ENCODE results near the gene OGT. TPM values are rescaled to one million over a fixed set of nuclear protein-coding genes. Genes with fewer than 3 reads are reported as not detected.
A peak's percentile ranks its signal among the peaks of the same experiment; 100 is the strongest.
"Not testable (repeated sequence)": the region's sequence is repeated elsewhere in the genome, so short reads cannot be mapped to it uniquely, and the experiment has no call there.

Gene OGT
- polyA plus RNA-seq (2013, experiment 1 of 2; ENCODE audit: insufficient read length): 78.6 TPM
- polyA plus RNA-seq (2013, experiment 2 of 2; ENCODE audit: insufficient read length): 73.4 TPM

DNA sequence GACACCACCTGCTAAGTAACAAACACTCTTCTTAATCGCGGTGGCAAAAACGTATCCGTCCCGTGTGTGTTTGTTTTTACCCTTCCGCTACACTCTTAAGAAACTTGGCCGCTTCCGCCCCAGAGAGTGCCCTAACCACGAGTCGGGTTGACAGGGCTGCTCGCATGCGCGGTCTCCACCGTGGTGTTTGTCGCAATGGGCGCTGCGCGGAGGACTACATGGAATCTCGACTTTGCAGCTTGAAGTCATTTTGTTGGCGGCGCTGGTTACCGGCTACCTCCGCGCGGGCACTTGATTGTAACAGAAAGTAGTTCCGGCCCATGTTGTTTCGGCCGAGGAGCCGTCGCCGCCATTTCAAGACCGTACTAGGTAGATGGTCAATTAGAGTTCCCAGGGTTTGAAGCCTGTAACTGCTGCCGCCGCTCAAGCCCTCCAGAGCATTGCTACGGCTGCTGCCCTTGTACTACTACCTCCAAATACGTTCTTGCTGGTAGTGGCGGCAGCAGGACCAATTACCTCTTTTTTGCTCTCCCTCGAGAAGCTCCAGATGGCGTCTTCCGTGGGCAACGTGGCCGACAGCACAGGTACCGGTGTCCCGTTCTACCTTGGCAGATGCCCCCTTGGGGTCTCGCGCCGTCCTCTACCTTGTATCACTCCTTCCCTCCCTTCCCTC is at the start of gene OGT:
Gene OGT, plus strand, starts transcription at position 352 of the 673 bp plus-strand sequence. Its CDS starts 196 bp downstream, at position 548.
- DNase-seq: peak; percentile 98

DNA sequence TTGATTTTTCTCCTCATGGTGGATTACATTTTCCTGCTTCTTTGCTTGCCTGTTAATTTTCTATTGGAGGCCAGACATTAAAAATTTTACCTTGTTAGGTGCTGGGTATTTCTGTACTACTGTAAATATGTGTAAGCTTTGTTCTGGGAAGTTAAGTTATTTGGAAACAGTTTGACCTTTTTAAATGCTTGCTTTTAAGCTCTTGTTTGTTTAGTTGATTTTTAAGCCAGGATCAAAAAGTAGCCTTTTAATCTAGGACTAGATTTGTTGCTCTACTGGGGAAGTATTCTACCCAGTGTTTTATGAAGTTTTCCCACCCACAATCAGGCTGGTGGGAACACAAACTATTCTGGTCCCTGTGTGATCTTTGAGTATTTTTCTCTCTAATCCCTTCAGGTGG is 45.1 kb upstream of the OGT start:
- no peak for DNase-seq

DNA sequence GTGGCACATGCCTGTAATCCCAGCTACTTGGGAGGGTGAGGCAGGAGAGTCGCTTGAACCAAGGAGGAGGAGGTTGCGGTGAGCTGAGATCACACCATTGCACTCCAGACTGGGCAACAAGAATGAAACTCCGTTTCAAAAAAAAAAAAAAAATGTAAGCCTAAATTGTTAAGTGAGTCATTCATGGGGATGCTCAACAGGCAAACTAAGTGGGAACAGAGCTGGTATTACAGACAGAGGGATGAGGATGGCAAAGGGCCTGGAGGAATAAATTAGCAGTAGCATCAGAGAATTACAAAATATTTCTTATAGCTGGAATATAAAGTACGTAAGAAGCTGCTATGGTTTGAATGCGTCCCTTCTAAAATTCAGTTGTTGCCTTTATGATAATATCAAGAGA is 43.4 kb upstream of the OGT start:
- peak; percentile 19 for DNase-seq

DNA sequence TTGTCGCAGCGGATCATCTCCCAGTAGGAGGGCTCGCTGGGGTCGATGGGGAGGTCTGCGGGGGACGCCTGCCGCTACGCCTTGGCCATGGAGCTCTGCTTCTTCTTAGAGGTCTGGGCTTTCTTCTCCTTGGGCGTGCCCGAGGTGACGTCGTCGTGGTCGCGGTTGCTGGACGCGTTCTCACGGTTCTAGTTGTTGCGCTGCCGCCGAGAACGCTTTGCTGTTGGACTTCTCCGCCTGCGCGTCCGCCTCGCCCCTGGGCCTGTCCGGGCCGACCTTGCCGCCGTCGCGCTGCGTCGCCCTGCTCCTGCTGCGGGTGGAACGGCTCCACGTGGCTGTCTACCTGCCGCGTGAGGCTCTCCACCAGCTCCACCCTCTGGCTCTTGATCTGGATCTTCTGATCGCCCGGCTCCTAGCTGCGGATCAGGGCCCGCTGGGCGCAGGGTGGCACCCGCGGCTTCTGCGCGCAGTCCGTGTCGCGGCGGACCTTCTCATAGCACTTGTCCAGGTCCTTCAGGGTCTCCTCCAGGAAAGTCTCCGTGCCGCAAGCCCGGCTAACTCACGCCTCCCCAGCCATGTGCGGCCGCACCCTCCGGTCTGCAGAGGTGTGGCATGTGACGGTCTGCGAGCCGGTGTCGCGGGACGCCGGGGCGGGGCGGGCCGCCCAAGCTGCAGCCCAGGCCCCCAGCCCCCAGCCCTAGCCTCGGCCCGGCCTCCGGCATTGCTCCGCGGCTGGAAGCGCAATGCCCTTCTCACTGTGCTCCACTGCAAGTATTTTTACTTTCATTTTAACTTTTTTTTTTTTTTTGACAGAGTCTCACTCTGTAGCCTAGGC is 40.5 kb upstream of the OGT start:
- peak; percentile 23 for DNase-seq

DNA sequence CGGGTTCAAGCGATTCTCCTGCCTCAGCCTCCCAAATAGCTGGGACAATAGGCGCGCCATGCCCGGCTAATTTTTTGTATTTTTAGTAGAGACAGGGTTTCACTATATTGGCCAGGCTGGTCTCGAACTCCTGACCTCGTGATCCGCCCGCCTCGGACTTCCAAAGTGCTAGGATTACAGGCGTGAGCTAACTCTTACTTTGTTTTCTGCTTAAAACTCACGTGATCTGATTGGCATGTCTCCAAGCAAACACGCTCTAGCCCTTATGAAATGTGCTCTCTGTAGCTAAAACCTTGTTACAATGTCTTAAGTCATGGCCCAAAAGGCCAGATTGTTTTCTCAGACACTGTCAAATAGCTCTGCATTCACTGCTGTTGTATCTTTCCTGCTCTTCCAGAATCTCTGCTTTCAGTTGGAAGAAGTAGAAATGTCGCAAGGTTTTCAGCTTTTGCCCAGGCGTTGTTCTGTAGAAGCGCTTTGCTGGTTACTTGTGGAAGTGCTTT is 39.7 kb upstream of the OGT start:
- no peak for DNase-seq

DNA sequence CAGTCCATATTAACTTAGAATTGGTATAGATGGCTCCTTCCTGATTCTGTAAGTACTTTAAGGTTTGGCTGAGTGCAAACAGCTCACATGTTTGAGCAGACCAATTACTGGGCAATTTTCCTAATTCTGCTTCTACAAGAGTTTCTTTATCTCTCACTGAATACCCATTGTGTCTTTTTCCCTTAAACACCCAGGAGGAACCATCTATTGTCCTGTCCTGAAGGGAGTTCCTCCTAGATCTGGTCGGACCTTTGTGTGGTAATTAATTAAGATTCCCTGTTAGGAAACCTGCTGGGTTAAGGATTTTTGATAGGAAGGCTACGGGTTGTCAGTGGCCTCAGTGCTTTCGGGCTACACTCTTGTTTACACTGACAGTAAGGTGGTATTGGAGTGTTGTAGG is 36.9 kb upstream of the OGT start:
- not testable (repeated sequence) for DNase-seq

DNA sequence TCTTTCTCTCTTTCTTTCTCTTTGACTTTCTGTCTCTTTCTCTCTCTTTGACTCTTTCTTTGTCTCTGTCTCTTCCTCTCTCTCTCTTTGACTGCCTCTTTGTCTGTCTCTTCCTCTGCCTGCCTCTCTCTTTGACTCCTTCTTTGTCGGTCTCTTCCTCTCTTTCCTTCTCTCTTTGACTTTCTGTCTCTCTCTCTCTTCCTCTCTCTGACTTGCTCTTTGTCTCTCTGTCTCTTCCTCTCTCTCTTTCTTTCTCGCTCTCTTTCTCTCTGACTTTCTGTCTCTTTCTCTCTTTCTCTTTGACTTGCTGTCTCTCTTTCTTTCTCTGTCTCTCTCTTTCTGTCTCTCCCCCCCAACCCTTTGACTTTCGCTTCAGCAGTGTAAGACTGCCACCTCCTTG is 36.4 kb upstream of the OGT start:
- no peak for DNase-seq

DNA sequence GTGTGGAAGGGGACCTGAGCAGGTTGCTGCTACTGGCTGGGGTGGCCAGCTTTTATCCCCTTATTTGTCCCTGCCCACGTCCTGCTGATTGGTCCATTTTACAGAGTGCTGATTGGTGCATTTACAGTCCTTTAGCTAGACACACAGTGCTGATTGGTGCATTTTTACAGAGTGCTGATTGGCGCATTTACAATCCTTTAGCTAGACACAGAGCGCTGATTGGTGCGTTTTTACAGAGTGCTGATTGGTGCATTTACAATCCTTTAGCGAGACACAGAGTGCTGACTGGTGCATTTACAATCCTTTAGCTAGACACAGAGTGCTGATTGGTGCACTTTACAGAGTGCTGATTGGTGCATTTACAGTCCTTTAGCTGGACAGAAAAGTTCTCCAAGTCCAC is 30.8 kb upstream of the OGT start:
- not testable (repeated sequence) for DNase-seq

DNA sequence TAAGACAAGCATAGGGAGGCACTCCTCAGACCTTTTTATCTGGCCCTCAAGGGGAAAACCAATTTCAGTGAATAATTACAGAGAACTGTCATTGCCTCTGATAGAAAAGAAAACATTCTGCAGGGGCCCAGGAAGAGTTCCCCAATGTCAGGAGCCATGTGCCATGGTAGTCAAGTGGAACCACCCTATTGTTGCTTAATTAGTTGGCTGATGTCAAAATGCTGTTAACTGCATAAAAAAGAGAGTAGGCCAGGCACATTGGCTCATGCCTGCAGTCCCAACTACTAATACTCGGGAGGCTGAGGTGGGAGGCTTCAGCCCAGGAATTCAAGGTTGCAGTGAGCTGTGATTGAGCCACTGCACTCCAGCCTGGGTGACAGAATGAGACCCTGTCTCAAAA is 28.6 kb upstream of the OGT start:
- DNase-seq: no peak

DNA sequence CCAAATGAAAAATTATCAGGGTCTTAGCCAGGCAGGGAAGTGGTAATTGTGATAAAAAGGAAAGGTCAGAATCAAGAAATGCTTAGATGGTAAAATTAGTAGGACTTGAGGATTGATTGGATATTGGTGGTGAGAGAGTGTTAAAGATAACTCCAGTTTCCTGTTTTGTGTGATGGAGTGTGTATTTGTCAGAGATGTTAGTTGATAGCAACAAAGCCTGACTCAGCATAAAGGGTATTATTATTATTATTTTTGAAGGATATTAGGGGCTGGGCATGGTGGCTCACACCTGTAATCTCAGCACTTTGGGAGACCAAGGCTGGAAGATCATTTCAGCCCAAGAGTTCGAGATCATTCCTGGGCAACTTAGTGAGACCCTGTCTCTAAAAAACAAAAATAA is 23.6 kb upstream of the OGT start:
- DNase-seq: no peak

DNA sequence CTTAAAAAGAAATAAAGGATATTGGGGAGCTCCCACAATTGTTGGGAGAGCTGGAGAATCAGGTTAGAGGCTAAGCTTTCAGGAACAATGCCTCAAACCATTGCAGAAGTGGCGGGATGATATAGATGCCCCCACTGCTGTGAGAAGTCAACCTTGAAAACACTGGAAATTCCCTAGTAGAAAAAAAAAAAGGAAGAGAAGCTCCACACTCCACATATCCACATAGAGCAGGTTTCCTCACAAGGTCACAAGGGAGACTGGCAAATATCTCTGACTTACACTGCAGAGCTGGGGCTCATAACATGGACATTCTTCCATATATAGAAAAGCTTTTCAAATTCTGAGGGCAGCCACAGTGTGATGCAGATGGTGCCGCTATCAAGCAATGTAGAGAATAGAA is 22.7 kb upstream of the OGT start:
- DNase-seq: no peak

DNA sequence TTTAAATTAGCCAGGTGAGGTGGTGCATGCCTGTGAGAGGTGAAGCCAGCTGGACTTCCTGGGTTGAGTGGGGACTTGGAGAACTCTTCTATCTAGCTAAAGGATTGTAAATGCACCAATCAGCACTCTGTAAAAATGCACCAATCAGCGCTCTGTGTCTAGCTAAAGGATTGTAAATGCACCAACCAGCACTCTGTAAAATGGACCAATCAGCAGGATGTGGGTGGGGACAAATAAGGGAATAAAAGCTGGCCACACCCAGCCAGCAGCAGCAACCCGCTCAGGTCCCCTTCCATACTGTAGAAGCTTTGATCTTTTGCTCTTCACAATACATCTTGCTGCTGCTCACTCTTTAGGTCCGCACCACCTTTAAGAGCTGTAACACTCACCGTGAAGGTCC is 19.2 kb upstream of the OGT start:
- not testable (repeated sequence) for DNase-seq

DNA sequence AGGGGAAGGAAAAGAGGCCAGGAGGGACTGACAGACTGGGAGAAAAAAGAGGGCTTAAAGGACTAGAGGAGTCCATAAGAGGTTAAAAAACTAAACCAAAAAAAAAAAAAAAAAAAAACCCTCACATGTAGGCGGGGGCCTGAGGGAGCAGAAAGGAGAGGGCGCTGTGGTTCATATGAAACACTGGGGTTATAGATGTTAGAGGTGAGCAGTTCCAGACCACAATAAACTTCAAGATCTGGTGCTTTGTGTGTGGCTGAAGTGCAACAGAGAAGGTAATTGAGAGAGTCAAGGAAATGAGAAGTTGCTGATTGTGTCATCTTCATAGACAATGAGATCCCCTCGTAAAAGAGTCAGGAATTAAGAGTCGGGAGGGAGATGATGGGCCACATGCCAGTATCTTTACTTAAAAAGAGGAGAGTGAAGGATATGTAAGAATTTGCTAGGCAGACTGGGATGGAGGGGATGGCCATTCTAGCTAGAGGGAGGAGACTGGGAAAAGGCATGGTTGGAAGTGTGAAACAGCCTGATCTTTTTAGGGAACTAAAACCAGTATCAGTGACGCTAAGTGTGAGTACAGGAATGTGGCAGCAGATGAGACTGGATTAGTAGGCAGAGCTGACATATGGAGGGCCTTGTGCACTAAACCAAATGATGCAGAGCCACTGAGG is 18.4 kb upstream of the OGT start:
- no peak for DNase-seq

DNA sequence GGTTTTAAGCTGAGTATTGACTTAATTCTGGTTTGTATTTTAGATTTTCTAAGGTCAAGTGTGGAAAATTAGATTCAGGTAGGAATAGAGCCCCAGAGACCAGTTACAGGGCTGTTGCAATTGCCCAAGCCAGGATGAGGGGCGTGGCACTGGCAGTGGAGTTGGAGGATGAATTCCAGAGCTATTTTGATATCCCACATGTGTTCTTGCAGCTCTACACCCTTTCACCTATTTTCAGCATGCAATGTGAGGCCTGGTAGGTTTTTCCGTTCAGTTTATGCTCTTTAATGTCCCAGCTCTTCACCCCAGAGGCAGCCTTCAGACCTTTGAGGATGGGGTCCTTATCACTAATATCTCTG is 17.9 kb upstream of the OGT start:
- peak; percentile 2 for DNase-seq

DNA sequence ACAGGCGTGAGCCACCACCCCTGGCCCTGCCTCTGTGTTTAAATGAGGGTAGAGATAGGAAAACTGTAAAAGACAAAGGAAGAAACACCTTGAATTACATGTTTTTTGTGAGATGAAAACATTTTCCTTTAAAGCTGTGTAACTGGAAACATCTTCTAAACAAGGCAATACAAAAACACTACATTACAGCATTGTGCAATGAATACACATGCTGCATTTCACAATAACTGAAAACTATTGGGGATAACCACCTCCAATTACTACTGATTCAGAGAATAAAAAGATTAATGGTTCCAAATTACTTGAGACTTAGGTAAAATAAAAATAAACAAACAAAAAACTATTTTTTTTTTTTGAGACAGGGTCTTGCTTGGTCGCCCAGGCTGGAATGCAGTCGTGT is 7.6 kb upstream of the OGT start:
- DNase-seq: no peak

DNA sequence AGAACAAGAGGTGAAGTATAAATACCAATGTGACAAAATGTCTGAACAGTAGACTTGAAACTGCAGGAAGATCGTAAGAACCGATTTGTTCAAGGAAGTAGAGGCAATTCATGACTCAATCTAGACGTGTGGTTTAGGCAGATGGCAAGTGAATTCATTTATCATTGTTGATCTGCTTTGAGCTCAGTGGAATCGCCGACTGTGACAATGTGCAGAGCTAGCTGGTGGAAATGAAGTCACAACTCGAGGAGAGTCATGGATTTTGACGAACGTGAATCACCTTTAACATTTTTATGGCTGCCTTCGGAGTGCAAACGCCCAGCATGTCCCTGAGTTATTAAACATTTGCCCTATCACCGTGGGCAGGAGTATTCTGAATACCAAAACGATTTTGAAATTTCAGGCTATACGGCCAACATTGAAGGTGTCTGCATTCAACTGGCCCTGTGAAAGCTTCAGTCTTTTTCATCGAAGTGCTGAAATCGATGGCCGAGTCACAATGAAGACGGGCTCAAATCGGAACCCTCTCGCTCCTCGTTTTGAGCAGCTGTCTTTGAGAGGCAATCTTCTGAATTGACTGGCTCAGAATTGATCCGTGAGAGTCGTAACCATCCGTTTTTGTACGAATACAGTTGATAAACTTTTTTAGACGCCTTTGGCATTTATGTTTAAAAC is 689 bp upstream of the OGT start:
- DNase-seq: peak; percentile 56

DNA sequence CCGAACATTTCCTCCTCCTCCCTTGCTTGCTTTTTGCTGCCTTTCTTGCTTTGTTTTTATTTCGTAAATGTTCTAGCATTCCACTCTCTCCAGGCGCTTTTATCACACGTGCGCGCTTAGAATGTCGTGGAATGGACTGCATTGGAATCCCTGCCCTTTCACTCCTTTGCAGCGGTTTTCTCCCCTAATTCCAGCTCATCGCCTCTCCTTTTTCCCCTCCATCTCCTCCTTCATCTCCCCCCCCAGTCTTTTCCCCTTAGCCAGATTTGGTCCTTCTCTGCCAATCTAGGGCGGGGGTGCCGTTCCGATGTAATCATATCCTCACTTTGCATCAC is 579 bp downstream of the OGT start:
- no peak for DNase-seq

DNA sequence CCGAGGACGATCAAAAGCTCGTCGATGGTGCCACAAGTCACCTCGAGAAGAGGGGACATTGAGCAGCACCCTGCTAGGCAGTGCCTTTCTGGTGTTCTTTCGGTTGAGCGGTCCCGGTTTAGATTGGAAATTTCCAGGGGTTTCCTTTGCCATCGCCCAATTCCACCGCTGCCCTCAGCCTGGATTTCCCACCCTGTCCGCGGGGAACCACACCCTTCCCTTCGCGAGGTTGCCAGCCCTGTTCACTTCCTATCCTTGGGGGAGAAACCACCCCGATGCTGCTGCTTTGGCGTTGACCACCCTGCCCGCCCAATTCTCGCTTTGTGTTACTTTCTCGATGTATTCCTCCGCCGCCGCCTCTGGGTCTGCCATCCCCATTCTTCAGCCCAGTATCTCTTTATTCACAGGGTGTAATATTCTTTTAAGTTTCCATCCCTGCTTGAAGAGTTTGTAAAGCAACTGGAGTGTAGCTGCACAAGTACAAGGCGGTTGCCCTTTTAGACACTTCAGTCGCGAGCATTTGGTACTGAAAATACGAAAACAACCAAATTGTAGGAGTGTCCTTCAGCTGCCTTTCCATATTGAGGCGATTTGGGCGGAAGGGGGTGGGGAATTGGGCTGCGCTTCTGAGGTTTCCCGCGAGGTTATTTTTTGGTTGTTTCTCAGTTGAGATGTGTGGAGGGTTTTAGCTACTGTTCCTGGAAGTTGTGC is 1.1 kb downstream of the OGT start:
- DNase-seq: peak; percentile 56

DNA sequence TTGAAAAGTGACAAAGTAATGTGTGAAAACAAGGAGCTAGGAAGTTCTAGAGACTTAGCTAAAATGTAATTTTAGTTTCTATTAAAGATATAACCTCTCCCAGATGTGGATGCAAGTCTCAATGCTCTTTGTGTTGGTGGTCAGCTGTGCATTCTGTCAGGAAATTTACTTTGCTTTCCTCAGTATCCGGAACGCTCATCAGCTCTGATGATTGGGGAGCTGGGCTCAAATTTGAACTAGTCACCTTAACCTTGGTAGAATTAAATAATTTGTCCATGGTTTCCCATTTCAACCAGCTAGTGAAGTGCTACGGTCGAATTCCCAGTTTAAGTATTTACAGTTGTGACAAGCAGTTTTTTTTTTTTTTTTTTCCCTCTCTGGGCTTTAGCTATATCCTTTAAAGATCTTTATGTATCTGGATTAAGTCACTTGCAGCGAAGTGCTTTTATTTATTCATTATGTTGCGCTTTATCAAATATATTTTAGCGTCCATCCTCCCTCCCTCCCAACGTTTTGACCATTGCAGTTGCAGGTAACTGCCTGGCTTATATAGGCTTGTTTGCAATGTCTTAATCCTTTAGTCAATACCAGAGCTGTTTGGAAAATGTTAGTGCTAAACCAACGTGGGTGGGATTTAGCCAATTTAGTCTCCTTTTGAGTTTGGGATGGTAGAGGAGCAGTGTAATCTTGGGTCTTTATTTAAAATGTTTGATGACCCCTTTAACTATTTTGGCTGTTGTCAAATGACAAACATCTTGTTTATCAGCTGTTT is 2.1 kb downstream of the OGT start:
- no peak for DNase-seq

DNA sequence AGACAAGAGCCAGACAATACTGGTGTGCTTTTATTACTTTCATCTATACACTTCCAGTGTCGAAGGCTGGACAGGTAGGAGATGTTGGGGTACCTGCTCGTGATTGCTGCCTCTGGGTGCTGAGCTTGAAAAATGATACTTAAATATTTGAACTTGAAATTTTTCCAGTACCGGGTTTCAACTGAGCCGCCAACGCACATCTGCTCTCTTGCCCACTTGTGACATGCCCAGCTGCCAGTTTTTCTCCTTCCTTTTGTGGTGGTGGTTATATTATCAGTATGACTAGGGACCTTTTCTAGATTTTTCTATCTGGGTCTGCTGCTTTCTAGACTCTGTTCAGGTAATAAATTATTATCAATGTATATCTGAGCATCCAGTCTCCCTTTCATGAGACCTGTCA is 3.4 kb downstream of the OGT start:
- DNase-seq: no peak

DNA sequence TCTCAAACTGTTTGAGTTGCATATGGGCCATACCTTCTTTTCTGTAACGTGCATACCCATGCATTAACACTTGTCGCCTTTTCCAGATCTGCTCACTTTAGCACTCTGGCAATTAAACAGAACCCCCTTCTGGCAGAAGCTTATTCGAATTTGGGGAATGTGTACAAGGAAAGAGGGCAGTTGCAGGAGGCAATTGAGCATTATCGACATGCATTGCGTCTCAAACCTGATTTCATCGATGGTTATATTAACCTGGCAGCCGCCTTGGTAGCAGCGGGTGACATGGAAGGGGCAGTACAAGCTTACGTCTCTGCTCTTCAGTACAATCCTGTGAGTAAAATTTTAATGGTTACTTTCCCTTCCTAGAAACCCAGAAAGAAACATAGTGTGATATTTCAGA is 4.8 kb downstream of the OGT start:
- no peak for DNase-seq

Data from fibroblast of skin of abdomen (primary cell).